ENCODE measurements around the gene NRG4. TPM values are rescaled to one million over a fixed set of nuclear protein-coding genes. Genes with fewer than 3 reads are reported as not detected.
"Not testable (repeated sequence)": the region's sequence is repeated elsewhere in the genome, so short reads cannot be mapped to it uniquely, and the experiment has no call there.

NRG4 gene
- total RNA-seq, 1 donor from 2014 or later, result not detected

DNA sequence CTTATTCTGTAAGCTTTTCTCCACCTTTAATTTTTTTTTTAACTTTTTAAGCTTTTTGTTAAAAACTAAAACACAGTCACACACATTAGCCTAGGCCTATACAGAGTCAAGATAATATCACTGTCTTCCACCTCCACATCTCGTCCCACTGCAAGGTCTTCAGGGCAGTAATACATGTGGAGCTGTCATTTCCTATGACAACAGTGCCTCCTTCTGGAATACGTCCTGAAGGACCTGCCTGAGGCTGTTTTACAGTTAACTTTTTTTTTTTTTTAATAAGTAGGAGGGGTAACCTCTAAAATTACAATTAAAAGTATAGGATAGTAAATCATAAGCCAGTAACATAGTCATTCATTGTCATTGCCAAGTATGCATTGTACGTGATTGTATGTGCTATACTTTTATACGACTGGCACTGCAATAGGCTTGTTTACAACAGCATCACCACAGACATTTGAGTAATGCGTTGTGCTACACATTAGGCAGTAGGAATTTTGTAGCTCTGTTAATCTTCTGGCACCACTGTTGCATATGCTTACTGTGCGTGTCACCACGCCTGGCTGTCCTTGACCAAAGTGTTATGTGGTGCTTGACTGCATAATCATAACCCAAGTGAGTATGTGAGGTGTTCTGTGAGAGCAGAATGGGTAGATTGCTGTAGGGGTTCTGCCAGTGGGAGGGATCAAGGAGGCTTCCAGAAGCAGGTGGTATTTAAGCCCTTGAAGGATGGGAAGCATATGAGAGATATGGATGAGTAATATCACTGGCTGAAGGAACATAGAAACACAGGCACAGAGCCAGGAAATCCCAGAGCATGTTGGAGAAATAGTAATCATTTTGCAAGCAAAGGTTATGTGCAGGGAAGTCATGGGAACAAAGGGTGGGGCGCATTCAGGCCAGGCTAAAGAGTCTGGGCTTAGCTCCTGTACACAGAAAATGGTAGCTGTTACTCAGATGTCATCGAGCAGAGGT lies 90.2 kb downstream of the NRG4 start:
- DNase-seq (ENCODE audit: low read depth), result peak; percentile 93
- TF ChIP-seq, protein P1, sequence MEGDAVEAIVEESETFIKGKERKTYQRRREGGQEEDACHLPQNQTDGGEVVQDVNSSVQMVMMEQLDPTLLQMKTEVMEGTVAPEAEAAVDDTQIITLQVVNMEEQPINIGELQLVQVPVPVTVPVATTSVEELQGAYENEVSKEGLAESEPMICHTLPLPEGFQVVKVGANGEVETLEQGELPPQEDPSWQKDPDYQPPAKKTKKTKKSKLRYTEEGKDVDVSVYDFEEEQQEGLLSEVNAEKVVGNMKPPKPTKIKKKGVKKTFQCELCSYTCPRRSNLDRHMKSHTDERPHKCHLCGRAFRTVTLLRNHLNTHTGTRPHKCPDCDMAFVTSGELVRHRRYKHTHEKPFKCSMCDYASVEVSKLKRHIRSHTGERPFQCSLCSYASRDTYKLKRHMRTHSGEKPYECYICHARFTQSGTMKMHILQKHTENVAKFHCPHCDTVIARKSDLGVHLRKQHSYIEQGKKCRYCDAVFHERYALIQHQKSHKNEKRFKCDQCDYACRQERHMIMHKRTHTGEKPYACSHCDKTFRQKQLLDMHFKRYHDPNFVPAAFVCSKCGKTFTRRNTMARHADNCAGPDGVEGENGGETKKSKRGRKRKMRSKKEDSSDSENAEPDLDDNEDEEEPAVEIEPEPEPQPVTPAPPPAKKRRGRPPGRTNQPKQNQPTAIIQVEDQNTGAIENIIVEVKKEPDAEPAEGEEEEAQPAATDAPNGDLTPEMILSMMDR (IDR thresholded peaks at IDR 0.05; ENCODE audit: insufficient read depth, low read length, severe bottlenecking), result peak; percentile 30
- FAIRE-seq, result peak; percentile 88
- H3K4me3 ChIP-seq (ENCODE audit: low read depth, low read length), result no peak overlapping the region
- H3K27me3 ChIP-seq (ENCODE audit: control insufficient read depth, insufficient read depth, low read length), result no peaks in the 10 kb centered on the region
- H3K36me3 ChIP-seq (ENCODE audit: control insufficient read depth, insufficient read depth, low read length), result peaks cover 7% of the 10 kb centered on the region

DNA sequence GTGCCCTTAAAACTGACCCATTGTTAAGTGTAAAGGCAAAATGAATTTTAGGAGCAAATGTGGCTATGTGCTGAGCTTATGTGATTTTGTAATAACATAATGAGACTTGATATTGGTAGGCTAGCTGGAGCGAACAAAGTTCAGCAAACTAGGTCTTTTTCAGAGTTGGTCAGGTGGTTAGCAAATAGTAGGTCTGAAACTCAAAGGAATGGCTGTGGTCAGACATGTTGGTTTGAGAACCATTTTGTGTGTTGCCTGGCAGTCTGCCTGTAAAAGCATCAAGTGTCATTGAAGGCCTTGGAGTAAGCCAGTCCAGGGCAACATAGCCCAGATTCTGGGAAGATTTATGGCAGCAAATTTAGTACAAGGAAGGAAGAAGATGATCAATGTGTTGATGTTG lies 92.1 kb downstream of the NRG4 start:
- no peaks in the 10 kb centered on the region for H3K27me3 ChIP-seq (ENCODE audit: control insufficient read depth, insufficient read depth, low read length)
- H3K36me3 ChIP-seq (ENCODE audit: control insufficient read depth, insufficient read depth, low read length), result peaks cover 9% of the 10 kb centered on the region
- DNase-seq (ENCODE audit: low read depth) (no peak), FAIRE-seq (no peak)
- TF ChIP-seq, protein P1 (IDR thresholded peaks at IDR 0.05; ENCODE audit: insufficient read depth, low read length, severe bottlenecking), result no peak
- no peak overlapping the region for H3K4me3 ChIP-seq (ENCODE audit: low read depth, low read length)

DNA sequence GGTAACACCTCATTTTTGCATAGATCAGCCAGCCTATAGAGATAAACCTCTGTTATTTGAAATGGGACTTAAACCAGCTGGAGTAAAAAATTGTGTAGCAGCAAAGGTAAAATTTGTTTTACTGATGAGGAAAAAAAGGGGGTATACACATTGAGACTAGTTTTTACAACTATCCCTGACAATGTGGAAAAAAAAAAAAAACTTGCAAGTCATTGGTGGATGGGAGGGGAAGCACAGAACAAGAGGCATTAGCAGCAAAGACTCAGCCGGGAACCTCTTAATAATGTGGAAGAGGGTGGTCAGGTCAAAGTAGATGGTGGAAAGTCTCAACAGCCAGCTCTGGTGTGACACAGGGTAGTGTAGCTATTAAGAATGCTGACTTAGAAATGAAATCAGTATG lies 94.1 kb downstream of the NRG4 start:
- H3K27me3 ChIP-seq (ENCODE audit: control insufficient read depth, insufficient read depth, low read length), result no peaks in the 10 kb centered on the region
- FAIRE-seq, result no peak

DNA sequence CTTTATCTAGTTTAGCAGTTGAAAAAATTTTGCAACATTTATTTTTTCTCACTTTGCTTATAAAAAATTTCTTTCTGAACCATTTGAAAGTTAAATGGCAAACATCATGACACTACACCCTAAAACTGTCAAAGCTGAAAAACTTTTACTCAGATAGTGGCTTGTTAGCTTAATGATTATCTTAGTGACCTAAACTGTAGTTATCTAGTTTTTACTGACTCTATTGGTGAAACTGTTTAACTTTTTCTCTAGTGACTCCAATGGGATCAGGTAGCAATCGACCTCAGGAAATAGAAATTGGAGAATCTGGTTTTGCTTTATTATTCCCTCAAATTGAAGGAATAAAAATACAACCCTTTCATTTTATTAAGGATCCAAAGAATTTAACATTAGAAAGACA lies 95.2 kb downstream of the NRG4 start:
- FAIRE-seq (no peak), DNase-seq (ENCODE audit: low read depth) (no peak)
- TF ChIP-seq, protein P1 (IDR thresholded peaks at IDR 0.05; ENCODE audit: insufficient read depth, low read length, severe bottlenecking), result no peak
- peaks cover 11% of the 10 kb centered on the region for H3K36me3 ChIP-seq (ENCODE audit: control insufficient read depth, insufficient read depth, low read length)
- H3K27me3 ChIP-seq (ENCODE audit: control insufficient read depth, insufficient read depth, low read length), result no peaks in the 10 kb centered on the region
- H3K4me3 ChIP-seq (ENCODE audit: low read depth, low read length), result no peak overlapping the region

More for the DNA sequence above, 94.1 kb downstream of the NRG4 start:
- TF ChIP-seq, protein P1 (IDR thresholded peaks at IDR 0.05; ENCODE audit: insufficient read depth, low read length, severe bottlenecking), result no peak
- no peak for DNase-seq (ENCODE audit: low read depth)
- Histone ChIP-seq H3K36me3 (ENCODE audit: control insufficient read depth, insufficient read depth, low read length) (peaks cover 11% of the 10 kb centered on the region), H3K4me3 (ENCODE audit: low read depth, low read length) (no peak overlapping the region)

DNA sequence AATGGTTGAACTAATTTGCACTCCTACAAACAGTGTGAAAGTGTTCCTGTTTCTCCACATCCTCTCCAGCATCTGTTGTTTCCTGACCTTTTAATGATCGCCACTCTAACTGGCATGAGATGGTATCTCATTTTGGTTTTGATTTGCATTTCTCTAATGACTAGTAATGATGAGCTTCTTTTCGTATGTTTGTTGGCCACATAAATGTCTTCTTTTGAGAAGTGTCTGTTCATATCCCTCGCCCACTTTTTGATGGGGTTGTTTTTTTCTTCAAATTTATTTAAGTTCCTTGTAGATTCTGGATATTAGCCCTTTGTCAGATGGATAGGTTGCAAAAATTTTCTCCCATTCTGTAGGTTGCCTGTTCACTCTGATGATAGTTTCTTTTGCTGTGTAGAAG lies 101.9 kb downstream of the NRG4 start:
- not testable (repeated sequence) for DNase-seq (ENCODE audit: low read depth); H3K36me3 ChIP-seq (ENCODE audit: control insufficient read depth, insufficient read depth, low read length); FAIRE-seq; H3K27me3 ChIP-seq (ENCODE audit: control insufficient read depth, insufficient read depth, low read length); H3K4me3 ChIP-seq (ENCODE audit: low read depth, low read length)

DNA sequence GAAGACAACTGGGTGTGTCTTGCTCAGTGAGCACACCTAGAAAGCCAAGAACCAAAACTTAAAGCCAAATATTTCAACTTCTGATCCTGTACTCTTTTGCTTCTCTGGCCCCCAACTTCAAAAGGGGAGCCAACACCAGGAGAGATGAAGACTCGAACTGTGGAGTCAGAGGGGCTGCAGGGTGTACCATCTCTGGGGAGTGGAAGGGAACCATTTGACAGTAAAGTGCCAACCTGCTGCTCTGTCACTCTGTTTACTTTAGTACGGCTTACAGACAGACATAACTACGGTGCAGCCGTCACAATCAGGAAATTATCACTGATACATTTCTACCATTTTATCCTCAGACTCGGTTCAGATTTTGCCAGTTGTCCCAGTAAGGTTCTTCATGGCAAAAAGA lies 107.0 kb downstream of the NRG4 start:
- DNase-seq (ENCODE audit: low read depth) (no peak), FAIRE-seq (no peak)
- TF ChIP-seq, protein P1 (IDR thresholded peaks at IDR 0.05; ENCODE audit: insufficient read depth, low read length, severe bottlenecking), result no peak
- H3K27me3 ChIP-seq (ENCODE audit: control insufficient read depth, insufficient read depth, low read length), result no peaks in the 10 kb centered on the region
- peaks cover 8% of the 10 kb centered on the region for H3K36me3 ChIP-seq (ENCODE audit: control insufficient read depth, insufficient read depth, low read length)
- H3K4me3 ChIP-seq (ENCODE audit: low read depth, low read length), result no peak overlapping the region
